ENCODE data around the gene KY.

Gene KY

GRCh38 chr3:134685929-134686802 is 35.3 kb upstream of the KY start:
- peaks cover 5% of the 10 kb centered on the region for H3K4me1 ChIP-seq (ENCODE audit: control insufficient read depth, insufficient read depth, low read length)
- no peak overlapping the region for H3K4me3 ChIP-seq (ENCODE audit: low read length)
- no peak overlapping the region for H3K27ac ChIP-seq (ENCODE audit: low read depth, low read length)
- H3K27me3 ChIP-seq (ENCODE audit: control insufficient read depth, insufficient read depth, low read length) = no peaks in the 10 kb centered on the region
- no peaks in the 10 kb centered on the region for H3K36me3 ChIP-seq (ENCODE audit: control insufficient read depth, insufficient read depth, low read length)
- no peak overlapping the region for H3K9ac ChIP-seq (ENCODE audit: low read length)

DNA sequence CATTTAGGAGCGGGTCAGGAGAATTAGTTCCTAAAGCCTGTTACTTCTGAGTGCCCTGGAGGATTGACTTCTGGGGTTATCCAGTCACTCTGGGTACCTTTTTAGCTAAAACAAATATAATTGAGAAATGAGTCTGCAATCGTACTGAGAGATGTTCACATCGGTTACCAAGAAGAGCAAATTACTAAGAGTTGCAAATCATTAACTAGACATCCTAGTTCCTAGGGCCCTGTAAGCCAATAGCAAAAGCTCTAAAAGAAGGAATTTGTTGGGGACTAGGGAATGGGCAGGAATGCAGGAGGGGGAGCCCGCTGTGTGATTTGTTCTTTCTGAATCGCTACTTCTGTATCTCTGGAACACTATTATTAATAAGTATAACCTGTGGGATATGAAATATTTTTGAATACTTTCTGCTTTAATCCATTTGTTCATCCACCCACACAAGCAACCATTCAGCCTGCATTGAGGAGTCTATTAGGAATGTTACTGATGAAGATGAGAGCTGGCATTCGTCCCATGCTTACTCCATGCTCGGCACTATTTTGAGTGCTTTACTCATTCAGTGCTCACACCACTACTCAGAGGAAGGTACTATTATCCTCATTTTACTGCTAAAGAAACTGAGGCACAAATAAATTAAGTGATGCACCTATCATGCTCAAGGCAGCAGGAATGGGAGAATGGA is 31.5 kb upstream of the KY start:
- Histone ChIP-seq H3K9ac (ENCODE audit: low read length) (no peak overlapping the region), H3K27ac (ENCODE audit: low read depth, low read length) (no peak overlapping the region), H3K27me3 (ENCODE audit: control insufficient read depth, insufficient read depth, low read length) (no peaks in the 10 kb centered on the region), H3K4me3 (ENCODE audit: low read length) (no peak overlapping the region), H3K4me1 (ENCODE audit: control insufficient read depth, insufficient read depth, low read length) (peaks cover 5% of the 10 kb centered on the region), H3K36me3 (ENCODE audit: control insufficient read depth, insufficient read depth, low read length) (no peaks in the 10 kb centered on the region)

GRCh38 chr3:134681522-134681900 is 30.7 kb upstream of the KY start:
- no peaks in the 10 kb centered on the region for H3K27me3 ChIP-seq (ENCODE audit: control insufficient read depth, insufficient read depth, low read length)
- no peak overlapping the region for H3K4me3 ChIP-seq (ENCODE audit: low read length)
- no peak overlapping the region for H3K9ac ChIP-seq (ENCODE audit: low read length)
- H3K27ac ChIP-seq (ENCODE audit: low read depth, low read length) = peak overlapping the region; percentile 26
- peaks cover 5% of the 10 kb centered on the region for H3K4me1 ChIP-seq (ENCODE audit: control insufficient read depth, insufficient read depth, low read length)
- no peaks in the 10 kb centered on the region for H3K36me3 ChIP-seq (ENCODE audit: control insufficient read depth, insufficient read depth, low read length)

GRCh38 chr3:134680796-134681521 is 30.1 kb upstream of the KY start:
- H3K27ac ChIP-seq (ENCODE audit: low read depth, low read length) = peak overlapping the region; percentile 26
- H3K27me3 ChIP-seq (ENCODE audit: control insufficient read depth, insufficient read depth, low read length) = no peaks in the 10 kb centered on the region
- H3K4me3 ChIP-seq (ENCODE audit: low read length) = no peak overlapping the region
- peaks cover 5% of the 10 kb centered on the region for H3K4me1 ChIP-seq (ENCODE audit: control insufficient read depth, insufficient read depth, low read length)
- H3K9ac ChIP-seq (ENCODE audit: low read length) = no peak overlapping the region
- no peaks in the 10 kb centered on the region for H3K36me3 ChIP-seq (ENCODE audit: control insufficient read depth, insufficient read depth, low read length)

- no peak overlapping the region for H3K27ac ChIP-seq (ENCODE audit: low read depth, low read length)
- peaks cover 5% of the 10 kb centered on the region for H3K4me1 ChIP-seq (ENCODE audit: control insufficient read depth, insufficient read depth, low read length)
- no peaks in the 10 kb centered on the region for H3K27me3 ChIP-seq (ENCODE audit: control insufficient read depth, insufficient read depth, low read length)
- H3K9ac ChIP-seq (ENCODE audit: low read length) = no peak overlapping the region
- no peaks in the 10 kb centered on the region for H3K36me3 ChIP-seq (ENCODE audit: control insufficient read depth, insufficient read depth, low read length)
- H3K4me3 ChIP-seq (ENCODE audit: low read length) = no peak overlapping the region
These were observed 27.1 kb upstream of the KY start for GRCh38 chr3:134677987-134678308.

- Histone ChIP-seq H3K9ac (ENCODE audit: low read length) (no peak overlapping the region), H3K4me1 (ENCODE audit: control insufficient read depth, insufficient read depth, low read length) (peaks cover 5% of the 10 kb centered on the region), H3K27me3 (ENCODE audit: control insufficient read depth, insufficient read depth, low read length) (no peaks in the 10 kb centered on the region), H3K27ac (ENCODE audit: low read depth, low read length) (no peak overlapping the region), H3K36me3 (ENCODE audit: control insufficient read depth, insufficient read depth, low read length) (no peaks in the 10 kb centered on the region), H3K4me3 (ENCODE audit: low read length) (no peak overlapping the region)
These were observed 26.6 kb upstream of the KY start for GRCh38 chr3:134677196-134677986.

DNA sequence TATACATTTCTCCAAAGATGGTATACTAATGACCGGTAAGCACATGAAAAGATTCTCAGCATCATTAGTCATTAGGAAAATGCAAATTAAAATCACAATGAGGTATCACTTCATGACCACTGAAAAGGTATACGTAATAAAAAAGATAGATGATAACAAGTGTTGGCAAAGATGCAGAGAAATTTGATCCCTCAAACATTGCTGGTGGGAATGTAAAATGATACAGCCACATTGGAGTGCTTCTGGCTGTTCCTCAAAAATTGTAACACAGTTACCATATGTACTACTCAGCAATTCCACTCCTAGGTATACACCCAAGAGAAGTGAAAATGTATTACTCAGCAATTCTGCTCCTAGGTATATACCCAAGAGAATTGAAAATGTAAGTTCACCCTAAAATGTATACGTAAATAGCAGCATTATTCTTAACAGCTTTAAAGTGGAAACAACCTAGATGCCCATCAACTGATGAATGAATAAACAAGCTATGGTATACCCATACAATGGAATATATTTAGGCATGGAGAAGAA is 25.0 kb upstream of the KY start:
- no peak overlapping the region for H3K27ac ChIP-seq (ENCODE audit: low read depth, low read length)

GRCh38 chr3:134672571-134672970 is 21.7 kb upstream of the KY start:
- no peak overlapping the region for H3K27ac ChIP-seq (ENCODE audit: low read depth, low read length)
- no peaks in the 10 kb centered on the region for H3K4me1 ChIP-seq (ENCODE audit: control insufficient read depth, insufficient read depth, low read length)
- H3K4me3 ChIP-seq (ENCODE audit: low read length) = no peak overlapping the region
- H3K9ac ChIP-seq (ENCODE audit: low read length) = no peak overlapping the region
- H3K27me3 ChIP-seq (ENCODE audit: control insufficient read depth, insufficient read depth, low read length) = no peaks in the 10 kb centered on the region
- no peaks in the 10 kb centered on the region for H3K36me3 ChIP-seq (ENCODE audit: control insufficient read depth, insufficient read depth, low read length)

More for the DNA sequence above, 25.0 kb upstream of the KY start:
- no peaks in the 10 kb centered on the region for H3K27me3 ChIP-seq (ENCODE audit: control insufficient read depth, insufficient read depth, low read length)
- no peaks in the 10 kb centered on the region for H3K36me3 ChIP-seq (ENCODE audit: control insufficient read depth, insufficient read depth, low read length)
- no peak overlapping the region for H3K4me3 ChIP-seq (ENCODE audit: low read length)
- no peaks in the 10 kb centered on the region for H3K4me1 ChIP-seq (ENCODE audit: control insufficient read depth, insufficient read depth, low read length)
- no peak overlapping the region for H3K9ac ChIP-seq (ENCODE audit: low read length)

GRCh38 chr3:134667956-134668355 is 17.1 kb upstream of the KY start:
- H3K27ac ChIP-seq (ENCODE audit: low read depth, low read length) = no peak overlapping the region
- H3K9ac ChIP-seq (ENCODE audit: low read length) = no peak overlapping the region
- peaks cover 4% of the 10 kb centered on the region for H3K4me1 ChIP-seq (ENCODE audit: control insufficient read depth, insufficient read depth, low read length)
- H3K4me3 ChIP-seq (ENCODE audit: low read length) = no peak overlapping the region
- H3K36me3 ChIP-seq (ENCODE audit: control insufficient read depth, insufficient read depth, low read length) = no peaks in the 10 kb centered on the region
- H3K27me3 ChIP-seq (ENCODE audit: control insufficient read depth, insufficient read depth, low read length) = no peaks in the 10 kb centered on the region

DNA sequence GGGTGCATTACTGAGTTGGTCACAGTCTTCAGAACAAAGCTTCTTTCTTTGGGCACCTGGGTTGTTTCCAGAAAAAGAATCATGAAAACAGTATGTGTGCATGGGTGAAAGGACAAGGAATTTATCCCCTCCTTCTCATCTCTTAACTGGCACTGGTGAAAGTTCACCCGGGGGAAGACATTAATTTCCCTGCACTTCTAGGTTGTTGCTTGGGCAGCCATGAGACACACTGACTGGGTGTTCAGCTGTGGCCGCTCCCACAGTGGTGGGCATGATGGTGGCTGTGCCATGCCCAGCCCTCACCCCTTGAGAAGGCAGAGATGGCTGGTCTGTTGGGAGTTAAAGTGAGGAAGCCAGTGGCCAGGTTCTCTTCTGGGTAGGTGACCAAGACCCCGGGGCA is 16.6 kb upstream of the KY start:
- Histone ChIP-seq H3K27ac (ENCODE audit: low read depth, low read length) (no peak overlapping the region), H3K9ac (ENCODE audit: low read length) (no peak overlapping the region), H3K4me3 (ENCODE audit: low read length) (no peak overlapping the region), H3K4me1 (ENCODE audit: control insufficient read depth, insufficient read depth, low read length) (peaks cover 4% of the 10 kb centered on the region), H3K27me3 (ENCODE audit: control insufficient read depth, insufficient read depth, low read length) (no peaks in the 10 kb centered on the region), H3K36me3 (ENCODE audit: control insufficient read depth, insufficient read depth, low read length) (no peaks in the 10 kb centered on the region)

GRCh38 chr3:134666885-134667284 is 16.1 kb upstream of the KY start:
- Histone ChIP-seq H3K27ac (ENCODE audit: low read depth, low read length) (no peak overlapping the region), H3K36me3 (ENCODE audit: control insufficient read depth, insufficient read depth, low read length) (no peaks in the 10 kb centered on the region), H3K27me3 (ENCODE audit: control insufficient read depth, insufficient read depth, low read length) (no peaks in the 10 kb centered on the region), H3K4me1 (ENCODE audit: control insufficient read depth, insufficient read depth, low read length) (peaks cover 4% of the 10 kb centered on the region), H3K4me3 (ENCODE audit: low read length) (no peak overlapping the region), H3K9ac (ENCODE audit: low read length) (no peak overlapping the region)

DNA sequence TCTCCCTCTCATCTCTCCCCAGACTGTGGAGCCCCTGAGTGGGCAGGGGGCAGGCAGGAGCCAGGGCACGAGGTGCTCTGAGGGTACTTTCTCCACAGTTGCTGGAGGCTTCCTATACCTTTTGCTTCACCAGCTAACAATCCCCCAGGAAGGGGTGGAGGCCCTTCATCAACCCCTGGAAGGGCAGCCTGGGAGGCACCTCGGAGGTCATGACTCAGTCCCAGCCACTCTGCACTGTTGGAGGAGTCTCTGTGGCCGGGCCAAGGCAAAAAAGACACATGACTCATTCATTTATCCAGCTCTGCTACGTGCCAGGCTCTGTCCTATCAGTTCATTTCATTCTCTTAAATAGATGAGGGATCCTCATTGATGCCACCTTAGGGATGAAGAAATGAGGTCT is 15.6 kb upstream of the KY start:
- H3K4me1 ChIP-seq (ENCODE audit: control insufficient read depth, insufficient read depth, low read length) = peaks cover 4% of the 10 kb centered on the region
- H3K27me3 ChIP-seq (ENCODE audit: control insufficient read depth, insufficient read depth, low read length) = no peaks in the 10 kb centered on the region
- no peak overlapping the region for H3K27ac ChIP-seq (ENCODE audit: low read depth, low read length)
- no peak overlapping the region for H3K4me3 ChIP-seq (ENCODE audit: low read length)
- H3K36me3 ChIP-seq (ENCODE audit: control insufficient read depth, insufficient read depth, low read length) = no peaks in the 10 kb centered on the region
- H3K9ac ChIP-seq (ENCODE audit: low read length) = no peak overlapping the region
